T-helper 9 cell (primary cell): Measurements from ENCODE around the gene ITGB4.

Source experiments
- DNase-seq: peaks from one replicate; pipeline ENCODE4 v3.0.0-alpha.2; 2020

ITGB4 gene

DNA sequence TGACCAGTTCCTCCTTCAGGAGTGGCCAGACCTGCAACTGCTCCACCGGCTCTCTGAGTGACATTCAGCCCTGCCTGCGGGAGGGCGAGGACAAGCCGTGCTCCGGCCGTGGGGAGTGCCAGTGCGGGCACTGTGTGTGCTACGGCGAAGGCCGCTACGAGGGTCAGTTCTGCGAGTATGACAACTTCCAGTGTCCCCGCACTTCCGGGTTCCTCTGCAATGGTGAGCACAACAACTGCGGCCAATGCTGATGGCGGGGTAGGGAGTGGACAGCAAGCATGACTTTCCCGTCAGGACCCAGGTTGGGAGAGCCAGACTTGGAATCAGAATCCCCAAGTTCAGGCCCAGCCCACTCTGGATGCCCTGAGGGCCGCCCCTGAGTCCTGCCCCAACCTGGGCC lies 12.2 kb downstream of the ITGB4 start:
- DNase-seq = no peak

DNA sequence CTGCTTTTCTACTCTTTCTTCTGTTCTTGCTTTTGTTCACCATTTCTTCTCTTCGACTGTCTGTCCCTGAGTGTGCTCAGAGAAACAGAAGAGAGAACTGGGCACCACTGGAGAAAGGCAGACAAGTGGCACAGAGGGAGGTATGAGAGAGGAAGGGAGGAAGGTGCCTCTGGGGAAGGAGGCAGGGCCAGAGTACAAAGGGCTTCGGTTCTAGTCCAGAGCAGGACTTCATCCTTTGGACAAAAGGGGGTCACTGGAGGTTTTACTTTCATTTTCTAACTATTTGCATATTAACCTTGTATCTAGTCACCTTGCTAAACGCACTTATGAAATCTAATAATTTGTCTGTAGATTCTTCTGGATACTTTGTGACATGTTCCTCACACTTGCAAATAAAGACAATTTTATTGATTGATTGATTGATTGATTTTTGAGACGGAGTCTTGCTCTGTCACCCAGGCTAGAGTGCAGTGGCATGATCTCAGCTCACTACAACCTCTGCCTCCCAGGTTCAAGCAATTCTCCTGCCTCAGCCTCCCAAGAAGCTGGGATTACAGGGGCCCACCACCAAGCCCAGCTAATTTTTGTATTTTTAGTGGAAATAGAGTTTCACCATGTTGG lies 13.5 kb downstream of the ITGB4 start:
- DNase-seq = no peak

DNA sequence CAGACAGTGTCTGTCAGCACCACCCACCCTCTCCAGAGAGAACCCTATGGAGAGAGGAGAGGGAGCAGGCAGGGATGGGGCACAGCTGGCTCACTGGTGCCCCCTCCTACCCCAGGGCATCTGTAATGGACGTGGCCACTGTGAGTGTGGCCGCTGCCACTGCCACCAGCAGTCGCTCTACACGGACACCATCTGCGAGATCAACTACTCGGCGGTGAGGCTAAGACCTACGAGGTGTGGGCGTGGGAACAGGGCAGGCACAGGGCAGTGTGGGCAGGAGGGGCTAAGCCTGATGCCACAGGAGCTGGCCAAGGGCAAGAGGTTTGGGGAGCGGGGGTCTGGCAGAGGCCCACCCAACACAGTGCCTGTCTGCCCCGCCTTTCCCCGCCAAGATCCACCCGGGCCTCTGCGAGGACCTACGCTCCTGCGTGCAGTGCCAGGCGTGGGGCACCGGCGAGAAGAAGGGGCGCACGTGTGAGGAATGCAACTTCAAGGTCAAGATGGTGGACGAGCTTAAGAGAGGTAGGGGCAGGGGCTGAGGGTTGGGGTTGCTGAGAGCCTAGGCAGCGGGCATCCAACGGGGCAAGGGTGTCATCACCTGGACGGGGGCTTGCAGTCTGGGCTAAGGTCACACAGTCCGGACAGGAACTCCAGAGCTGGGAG lies 15.0 kb downstream of the ITGB4 start:
- DNase-seq = no peak

DNA sequence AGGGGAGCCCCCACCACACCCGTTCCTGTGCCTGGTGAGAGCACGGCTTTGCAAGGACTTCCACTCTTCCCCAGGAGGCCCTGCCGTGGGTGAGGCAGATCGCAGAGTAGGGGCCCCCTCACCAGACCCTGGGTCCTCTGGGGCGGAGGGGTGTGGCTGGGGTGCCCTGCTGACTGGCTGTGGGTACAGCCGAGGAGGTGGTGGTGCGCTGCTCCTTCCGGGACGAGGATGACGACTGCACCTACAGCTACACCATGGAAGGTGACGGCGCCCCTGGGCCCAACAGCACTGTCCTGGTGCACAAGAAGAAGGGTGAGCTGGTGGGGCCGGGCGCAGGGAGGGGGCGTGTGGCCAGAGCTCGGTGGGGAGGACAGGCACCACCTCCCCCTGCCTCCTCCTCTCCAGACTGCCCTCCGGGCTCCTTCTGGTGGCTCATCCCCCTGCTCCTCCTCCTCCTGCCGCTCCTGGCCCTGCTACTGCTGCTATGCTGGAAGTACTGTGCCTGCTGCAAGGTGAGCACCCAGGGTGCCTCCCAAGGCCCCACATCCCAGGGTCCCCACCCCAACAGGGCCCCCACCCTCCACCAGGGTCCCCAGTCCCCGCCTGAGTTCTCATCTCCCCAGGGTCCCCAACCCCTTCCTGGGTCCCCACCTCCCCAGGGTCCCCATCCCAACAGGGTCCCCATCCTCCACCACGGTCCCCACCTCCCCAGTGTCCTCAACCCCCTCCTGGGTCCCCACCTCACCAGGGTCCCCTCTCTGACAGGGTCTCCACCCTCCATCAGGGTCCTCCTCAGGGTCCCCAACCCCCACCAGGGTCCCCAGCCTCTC lies 16.1 kb downstream of the ITGB4 start:
- no peak for DNase-seq

DNA sequence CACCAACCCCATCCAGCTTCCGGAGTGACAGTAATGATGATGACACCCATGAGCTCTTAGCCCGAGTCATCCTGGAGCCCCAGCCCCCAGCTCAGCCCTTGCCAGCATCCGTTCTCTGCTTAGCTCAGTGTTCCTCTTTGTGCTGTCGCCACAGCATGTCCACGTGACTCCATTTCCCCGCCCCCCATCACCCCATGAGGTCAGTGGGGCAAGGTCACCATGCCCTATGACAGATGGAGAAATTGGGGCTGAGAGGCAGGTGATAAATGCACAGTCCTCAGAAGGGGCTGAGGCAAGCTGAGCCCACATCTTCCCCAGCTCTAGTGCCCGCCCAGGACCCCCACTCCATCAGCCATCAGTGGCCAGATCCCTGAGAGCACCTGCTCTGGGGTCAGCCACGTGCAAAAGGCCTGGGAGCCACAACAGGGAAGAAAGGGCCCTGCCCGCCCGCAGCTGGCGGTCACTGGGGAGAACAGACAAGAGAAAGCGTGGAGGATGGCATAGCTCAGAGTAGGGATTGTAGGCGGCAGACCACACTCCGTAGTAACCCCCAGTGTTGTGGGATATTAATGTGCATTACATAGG lies 17.1 kb downstream of the ITGB4 start:
- DNase-seq = no peak

DNA sequence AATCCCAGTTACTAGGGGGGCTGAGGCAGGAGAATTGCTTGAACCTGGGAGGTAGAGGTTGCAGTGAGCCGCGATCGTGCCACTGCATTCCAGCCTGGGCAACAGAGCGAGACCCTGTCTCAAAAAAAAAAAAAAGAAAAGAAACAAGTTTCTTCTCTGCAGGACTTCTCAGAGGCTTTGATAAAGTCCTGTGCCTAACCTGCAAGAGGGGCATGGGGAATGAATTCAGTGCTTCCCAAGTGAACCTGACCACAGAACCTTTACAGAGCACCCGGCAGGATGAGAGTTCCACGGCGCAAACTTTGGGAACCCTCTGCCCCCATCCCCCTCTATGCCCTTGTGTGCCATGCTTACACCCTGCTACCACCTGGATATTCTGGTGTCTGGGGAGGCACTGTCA lies 17.9 kb downstream of the ITGB4 start:
- DNase-seq = no peak

DNA sequence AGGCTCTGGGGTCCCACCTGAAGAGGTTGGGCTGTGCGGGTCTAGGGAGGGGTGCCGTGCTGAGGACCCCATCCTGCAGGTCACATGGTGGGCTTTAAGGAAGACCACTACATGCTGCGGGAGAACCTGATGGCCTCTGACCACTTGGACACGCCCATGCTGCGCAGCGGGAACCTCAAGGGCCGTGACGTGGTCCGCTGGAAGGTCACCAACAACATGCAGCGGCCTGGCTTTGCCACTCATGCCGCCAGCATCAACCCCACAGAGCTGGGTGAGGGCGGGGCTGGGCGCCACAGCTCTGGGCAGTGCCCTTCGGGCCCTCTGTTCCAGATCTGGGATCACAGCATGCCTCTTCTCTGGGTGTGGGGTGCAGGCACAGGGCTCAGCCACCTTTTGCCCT lies 18.5 kb downstream of the ITGB4 start:
- DNase-seq = no peak

DNA sequence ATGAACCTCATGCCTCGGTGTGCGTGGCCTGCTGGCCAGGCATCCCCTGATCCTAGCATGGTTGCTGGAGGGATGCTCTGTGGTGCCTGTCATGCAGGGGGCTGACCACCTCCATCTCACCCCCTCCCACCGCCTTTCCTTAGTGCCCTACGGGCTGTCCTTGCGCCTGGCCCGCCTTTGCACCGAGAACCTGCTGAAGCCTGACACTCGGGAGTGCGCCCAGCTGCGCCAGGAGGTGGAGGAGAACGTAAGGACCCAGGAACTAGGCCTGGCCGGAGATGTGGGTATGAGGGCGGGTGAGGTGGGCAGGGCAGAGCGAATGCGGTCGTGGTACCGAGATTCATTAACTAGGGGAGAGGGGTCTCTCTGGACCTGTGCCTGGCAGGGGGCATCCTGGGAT lies 19.0 kb downstream of the ITGB4 start:
- no peak for DNase-seq

DNA sequence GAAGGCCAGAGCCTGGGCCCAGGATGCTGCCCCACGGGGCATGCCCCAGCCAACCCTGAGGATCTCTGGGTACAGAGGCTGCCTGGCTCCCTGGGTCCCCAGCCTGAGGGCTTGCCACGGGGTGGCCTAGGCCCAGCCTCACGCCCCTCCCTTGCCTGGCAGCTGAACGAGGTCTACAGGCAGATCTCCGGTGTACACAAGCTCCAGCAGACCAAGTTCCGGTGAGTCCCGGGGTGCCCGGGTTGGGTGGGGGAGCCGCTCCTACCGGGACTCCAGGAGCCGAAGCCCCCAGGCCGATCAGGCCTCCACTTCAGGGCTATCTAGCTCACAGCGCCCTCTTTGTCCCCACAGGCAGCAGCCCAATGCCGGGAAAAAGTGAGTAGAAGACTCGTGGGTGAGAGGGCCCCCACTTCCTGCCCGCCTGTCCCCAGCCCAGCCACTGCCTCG lies 19.4 kb downstream of the ITGB4 start:
- DNase-seq = no peak

DNA sequence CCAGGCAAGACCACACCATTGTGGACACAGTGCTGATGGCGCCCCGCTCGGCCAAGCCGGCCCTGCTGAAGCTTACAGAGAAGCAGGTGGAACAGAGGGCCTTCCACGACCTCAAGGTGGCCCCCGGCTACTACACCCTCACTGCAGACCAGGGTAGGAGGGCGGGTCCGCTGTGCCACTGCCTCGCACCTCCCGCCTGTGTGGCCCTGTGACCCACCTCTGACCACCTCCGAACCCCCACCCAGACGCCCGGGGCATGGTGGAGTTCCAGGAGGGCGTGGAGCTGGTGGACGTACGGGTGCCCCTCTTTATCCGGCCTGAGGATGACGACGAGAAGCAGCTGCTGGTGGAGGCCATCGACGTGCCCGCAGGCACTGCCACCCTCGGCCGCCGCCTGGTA lies 21.1 kb downstream of the ITGB4 start:
- DNase-seq = no peak

DNA sequence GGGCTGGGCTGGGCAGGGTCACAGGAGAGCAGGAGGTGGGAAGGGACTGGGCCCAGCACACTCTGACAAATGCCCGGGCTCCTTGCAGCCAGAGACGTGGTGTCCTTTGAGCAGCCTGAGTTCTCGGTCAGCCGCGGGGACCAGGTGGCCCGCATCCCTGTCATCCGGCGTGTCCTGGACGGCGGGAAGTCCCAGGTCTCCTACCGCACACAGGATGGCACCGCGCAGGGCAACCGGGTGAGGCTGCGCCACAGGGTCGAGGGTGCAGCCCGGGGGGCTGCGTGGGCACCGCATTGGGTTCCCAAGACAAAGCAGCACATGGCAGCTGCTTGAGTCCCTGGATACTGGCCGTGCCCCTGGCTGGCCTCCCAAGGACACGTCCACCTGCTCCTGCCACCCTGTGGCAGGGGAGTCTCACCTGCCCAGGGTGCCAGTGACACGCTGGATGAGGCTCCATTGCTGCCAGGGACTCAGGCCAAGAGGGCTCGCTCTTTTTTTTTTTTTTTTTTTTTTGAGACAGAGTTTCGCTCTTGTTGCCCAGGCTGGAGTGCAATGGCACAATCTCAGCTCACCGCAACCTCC lies 22.5 kb downstream of the ITGB4 start:
- no peak for DNase-seq

DNA sequence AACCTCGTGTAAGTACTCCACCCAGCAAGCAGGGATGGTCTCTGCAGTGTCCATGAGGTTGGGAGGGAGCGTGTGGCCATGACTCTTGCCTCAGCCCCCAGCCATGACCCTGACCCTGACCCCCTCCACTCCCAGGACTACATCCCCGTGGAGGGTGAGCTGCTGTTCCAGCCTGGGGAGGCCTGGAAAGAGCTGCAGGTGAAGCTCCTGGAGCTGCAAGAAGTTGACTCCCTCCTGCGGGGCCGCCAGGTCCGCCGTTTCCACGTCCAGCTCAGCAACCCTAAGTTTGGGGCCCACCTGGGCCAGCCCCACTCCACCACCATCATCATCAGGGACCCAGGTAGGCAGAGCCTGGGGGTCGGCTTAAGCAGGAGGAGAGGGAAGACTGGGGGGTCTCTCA lies 27.4 kb downstream of the ITGB4 start:
- no peak for DNase-seq

DNA sequence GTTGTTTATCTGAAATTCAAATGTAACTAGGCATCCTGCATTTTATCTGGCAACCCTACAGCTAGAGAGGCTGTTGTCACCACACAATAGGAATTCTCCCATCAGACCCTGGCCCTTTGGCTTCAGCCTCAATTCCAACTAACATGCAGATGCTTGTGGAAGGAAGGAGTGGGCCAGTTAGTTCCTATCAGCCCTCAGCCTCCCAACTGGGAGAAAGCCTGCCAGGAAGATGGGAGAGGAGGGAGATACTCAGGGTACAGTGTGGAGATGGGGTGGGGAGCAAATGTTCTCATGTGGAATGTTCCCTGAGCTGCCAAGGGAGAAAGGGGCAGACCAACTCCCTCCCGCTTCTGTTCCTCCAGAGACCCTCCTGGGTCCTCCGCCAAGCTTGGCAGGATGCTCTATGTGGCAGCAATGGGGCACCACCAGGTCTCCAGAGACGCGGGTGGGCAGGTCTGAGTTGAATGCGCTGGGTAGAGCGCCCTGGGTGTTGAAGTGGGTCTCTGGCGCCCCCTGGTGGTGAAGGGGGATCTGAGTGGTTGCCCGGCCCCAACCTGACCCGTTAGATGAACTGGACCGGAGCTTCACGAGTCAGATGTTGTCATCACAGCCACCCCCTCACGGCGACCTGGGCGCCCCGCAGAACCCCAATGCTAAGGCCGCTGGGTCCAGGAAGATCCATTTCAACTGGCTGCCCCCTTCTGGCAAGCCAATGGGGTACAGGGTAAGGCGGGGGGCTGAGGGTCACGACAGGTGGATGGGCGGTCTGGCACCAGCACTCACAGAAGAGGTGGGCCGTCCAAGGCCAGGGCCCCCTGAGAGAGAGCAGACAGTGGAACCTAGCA lies 28.5 kb downstream of the ITGB4 start:
- peak; percentile 94 for DNase-seq

DNA sequence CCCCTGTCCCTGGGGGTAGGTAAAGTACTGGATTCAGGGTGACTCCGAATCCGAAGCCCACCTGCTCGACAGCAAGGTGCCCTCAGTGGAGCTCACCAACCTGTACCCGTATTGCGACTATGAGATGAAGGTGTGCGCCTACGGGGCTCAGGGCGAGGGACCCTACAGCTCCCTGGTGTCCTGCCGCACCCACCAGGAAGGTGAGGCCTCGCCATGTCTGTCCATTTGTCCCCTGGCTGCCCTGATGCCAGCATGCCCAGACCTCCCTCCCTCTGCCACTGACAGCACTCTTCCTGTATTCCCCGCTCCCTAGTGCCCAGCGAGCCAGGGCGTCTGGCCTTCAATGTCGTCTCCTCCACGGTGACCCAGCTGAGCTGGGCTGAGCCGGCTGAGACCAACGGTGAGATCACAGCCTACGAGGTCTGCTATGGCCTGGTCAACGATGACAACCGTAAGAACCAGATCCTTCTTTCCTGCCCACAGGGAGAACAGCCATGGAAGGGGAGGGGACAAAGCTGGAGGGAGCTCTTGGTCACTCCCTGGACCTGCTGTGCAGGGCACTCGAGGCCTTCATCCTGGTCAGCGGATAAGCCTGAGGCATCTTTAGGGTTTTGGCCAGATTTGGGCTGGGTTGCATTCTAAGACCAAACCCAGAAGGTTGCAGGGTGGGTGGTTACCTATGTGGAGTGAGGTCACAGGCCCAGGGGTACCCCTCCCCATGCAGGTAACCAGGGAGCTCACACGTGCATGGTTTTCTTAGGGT lies 29.6 kb downstream of the ITGB4 start:
- no peak for DNase-seq

DNA sequence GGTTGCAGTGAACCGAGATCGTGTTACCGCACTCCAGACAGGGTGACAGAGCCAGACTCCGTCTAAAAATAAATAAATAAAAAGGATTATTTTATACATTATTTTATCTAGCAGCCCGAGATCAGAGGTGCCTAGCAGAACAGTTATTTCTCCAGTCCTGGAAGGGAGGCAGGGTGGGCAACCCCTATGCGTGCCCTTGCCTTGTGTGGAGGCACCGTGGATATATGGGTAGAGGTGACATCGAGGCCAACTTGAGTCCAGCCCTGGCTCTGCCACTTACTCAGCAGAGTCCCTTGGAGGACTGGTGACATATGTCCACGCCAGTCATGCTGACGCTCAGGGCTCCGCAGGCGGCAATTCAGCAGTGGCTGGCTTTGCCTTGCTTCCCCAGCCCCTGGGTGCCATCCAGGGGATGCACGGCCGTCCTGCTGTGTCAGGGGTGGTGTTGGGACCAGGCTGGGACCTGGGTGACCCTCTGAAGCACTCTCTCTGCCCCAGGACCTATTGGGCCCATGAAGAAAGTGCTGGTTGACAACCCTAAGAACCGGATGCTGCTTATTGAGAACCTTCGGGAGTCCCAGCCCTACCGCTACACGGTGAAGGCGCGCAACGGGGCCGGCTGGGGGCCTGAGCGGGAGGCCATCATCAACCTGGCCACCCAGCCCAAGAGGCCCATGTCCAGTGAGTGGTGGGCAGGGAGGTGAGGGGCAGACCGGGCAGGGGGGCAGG lies 30.6 kb downstream of the ITGB4 start:
- no peak for DNase-seq

DNA sequence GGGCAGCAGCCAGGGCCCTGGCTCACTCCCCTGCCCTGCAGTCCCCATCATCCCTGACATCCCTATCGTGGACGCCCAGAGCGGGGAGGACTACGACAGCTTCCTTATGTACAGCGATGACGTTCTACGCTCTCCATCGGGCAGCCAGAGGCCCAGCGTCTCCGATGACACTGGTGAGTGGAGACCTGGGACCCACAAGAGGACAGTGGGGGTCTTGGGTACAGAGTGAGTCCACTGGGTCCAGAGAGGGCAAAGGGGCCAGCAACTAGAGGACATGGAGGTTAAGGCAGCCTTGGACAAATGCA lies 31.1 kb downstream of the ITGB4 start:
- no peak for DNase-seq

DNA sequence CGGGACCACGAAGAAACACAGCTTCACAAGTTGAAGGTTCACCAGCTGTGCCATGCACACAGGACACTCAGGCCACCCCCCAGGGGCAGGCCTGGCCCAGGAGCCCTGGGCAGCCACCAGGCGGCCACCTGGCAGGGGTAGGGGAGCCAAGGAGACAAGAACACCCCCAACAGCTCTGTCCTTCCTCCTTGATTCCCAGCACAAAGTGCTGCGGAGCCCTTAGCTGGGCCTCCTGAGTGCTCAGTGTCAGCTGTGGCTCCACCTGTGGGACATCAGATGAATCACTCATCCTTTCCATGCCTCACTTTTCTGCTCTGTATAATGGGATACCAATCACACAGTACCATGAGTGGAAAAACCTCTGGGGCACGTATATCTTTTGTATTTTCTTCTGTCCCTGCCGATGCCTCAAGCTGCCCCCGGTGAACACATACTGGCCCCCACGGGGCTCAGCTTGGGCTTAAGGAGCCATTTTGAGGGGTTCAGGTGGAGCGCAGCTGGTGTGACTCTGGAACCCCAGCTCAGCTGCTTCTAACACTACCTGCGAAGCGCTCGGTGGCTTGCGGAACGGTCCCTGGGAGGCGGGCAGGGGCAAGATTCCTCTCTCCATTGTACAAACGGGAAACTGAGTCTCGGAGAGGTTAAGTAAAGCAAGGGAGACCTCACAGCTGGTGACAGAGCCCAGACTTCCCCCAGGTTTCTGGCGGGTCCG lies 31.7 kb downstream of the ITGB4 start:
- DNase-seq = no peak

DNA sequence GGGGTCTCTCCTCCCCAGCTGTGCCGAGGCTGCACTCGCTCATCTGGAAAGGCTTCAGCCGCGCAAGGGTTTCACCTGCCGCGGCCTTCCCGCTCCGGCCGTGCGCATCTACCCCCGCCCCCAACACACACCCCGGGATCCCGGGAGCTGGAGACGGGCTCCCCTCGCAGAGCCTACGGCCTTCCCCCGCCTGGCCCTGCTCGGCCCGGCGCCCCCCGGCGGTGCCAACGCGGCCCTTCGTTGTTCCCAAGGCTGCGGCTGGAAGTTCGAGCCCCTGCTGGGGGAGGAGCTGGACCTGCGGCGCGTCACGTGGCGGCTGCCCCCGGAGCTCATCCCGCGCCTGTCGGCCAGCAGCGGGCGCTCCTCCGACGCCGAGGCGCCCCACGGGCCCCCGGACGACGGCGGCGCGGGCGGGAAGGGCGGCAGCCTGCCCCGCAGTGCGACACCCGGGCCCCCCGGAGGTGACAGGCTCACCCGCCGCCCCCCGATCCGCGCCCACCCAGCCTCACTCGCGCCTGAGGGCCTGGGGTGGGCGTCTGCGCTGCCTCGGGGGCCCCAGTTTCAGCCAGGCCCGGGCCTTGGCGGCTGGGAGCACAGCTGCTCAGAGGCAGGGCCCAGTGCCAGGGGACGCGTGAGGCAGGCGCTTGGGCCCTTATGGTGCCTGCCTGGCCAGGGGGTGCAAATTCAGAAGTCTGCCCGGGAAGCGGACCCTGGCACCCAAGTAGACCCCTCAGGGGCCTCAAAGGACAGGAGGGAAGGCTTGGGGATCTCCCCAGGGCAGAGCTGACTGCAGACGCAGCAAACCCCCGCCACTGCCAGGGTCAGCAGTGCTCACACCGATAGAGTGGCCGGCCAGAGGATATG lies 32.5 kb downstream of the ITGB4 start:
- peak; percentile 61 for DNase-seq
